Left renal pelvis (tissue), 4 donors: ENCODE data around the gene TBL1XR1. TPM values are rescaled to one million over a fixed set of nuclear protein-coding genes. Genes with fewer than 3 reads are reported as not detected.

Source experiments
- DNase-seq, 4 donors: peaks; one replicate each; pipeline ENCODE4 v3.0.0-alpha.2; 2013; ENCODE audit warnings: low read depth in 4 of 4, low spot score in 3 of 4
- polyA plus RNA-seq, 4 donors: library from polyadenylated mRNA; unstranded; fragments of 120-200 nt; gene quantifications; one replicate each; pipeline ENCODE4 v1.2.1, GENCODE V29; 2013; ENCODE audit not compliant: insufficient read length in 4 of 4

The TBL1XR1 gene
- polyA plus RNA-seq, 4 donors: 100 to 160 (median 147) TPM

- DNase-seq: no peak
Observed at GRCh38 chr3:177071496-177072156, 125.7 kb downstream of the TBL1XR1 start.

DNA sequence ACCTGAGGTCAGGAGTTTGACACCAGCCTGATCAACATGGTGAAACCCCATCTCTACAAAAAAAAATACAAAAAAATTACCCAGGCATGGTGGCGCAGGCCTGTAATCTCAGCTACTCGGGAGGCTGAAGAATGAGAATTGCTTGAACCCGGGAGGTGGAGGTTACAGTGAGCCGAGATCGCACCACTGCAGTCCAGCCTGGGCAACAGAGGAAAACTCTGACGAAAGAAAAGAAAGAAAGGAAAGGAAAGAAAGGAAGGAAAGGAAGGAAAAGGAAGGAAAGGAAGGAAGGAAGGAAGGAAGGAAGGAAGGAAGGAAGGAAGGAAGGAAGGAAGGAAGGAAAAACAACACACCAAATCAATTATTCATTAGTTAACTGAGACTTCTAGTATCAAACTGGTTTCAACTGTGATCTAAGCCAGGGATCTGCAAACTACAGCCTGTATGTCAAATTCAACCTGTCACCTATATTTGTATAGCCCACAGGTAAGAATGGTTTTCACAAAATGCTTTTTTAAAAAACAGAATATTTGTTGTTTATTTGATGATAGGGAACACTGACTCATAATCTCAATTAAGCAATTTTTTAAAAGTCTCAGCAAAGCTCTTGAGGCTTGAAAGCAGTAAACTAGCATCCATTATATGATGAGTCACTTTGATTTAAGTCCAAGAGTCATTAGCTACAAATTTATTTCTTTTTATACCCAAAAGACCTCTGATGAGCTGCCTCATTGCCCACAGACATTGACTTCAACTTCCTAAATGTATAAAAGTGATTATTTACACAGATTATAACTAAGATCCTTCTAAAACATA, 127.6 kb downstream of the TBL1XR1 start:
- no peak for DNase-seq

DNA sequence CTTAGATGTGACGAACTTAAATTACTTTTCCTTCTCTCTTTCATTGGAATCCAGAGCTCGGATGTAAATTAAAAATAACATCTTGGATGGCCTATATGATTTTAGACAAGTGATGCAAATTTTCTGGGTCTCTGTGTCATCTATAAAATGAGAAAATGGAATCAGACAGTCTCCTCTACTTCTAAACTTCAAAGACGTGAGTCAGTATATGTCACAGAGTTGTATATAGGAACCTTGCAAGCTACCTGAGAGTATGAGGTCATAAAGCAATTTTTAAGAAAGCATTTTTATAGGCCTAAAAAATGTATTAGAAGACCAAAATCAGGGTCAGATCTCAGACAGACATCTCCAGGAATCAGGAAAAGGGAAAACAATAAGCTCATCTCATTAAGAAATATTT, 128.3 kb downstream of the TBL1XR1 start:
- no peak for DNase-seq

DNA sequence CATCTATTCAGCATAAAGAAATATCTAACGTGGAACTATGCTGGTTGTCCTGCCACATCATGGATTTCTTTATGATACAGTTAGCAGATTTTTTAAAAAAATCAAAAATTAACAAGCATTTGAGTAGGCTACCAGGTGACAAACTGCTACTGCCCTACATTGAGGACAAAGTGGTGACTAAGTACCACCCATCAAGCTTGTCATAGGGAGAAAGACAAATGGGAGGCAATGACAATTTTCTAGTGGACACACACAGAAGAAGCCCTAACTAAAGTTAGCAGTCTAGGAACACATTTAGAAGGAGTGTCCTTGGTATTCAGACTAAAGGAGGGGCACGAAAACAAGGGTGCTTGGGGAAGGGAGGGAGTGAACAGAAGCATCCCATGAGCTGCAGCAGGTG, 131.2 kb downstream of the TBL1XR1 start:
- DNase-seq: no peak

- DNase-seq: no peak
Observed at GRCh38 chr3:177065285-177066033, 131.8 kb downstream of the TBL1XR1 start.

GRCh38 chr3:177062052-177062732, 135.1 kb downstream of the TBL1XR1 start:
- DNase-seq: no peak

- no peak for DNase-seq
Observed at GRCh38 chr3:177061369-177061768, 135.9 kb downstream of the TBL1XR1 start.

DNA sequence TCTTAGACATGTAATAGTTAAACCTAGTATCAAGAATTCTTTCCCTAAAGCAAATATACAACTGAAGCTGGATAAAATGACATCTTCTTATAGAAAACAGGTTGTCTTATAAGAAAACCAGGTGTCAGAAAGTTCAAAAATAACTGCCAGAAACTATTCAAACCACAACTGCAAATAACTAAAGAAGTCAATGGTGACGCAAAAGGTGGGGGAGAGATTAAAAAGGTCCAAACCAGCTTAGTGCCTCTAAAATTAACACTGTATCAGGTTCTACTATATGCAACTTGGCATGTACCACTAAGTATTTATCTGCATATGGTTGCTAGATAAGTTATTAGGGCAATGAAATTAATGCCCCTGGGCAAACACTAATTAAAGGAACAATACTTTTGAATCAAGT, 136.8 kb downstream of the TBL1XR1 start:
- DNase-seq: no peak

- no peak for DNase-seq
Observed at GRCh38 chr3:177058648-177059047, 138.6 kb downstream of the TBL1XR1 start.

- DNase-seq: no peak
Observed at GRCh38 chr3:177057768-177058167, 139.5 kb downstream of the TBL1XR1 start.

DNA sequence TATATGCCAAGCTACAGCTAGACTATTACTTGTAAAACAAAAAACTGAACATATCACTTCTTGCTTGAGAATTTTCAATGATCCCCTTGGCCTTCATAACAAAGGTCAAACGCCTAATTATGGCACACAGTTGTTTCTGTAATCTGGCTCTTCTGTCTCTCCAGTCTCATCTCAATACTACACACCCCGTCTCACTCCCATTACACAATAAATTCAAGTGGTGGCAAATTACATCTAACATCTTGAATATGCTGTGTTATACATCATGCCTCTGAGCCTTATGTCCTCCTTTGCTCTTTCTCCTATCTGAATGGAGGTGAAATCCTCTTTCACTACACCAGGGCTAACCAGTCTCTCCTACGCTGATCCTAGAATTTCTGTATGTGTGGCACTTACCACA, 140.4 kb downstream of the TBL1XR1 start:
- DNase-seq: no peak

- no peak for DNase-seq
Observed at GRCh38 chr3:177055605-177056571, 141.4 kb downstream of the TBL1XR1 start.

DNA sequence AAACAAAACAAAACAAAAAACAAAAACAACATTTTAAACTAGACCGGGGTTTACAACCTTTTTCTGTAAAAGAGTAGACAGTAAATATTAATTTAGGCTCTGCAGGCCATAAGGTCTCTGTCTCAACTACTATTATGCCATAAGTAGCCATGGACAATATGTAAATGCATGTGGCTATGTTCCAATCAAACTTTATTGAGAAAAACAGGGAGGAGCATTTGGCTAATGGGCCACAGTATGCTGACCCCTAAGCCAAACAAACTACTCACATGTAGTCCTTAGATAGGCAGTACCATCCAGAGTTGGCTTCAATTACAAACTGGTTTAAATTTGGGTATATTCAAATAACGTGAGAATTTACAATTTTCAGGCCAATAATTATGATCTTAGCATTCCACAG, 144.2 kb downstream of the TBL1XR1 start:
- DNase-seq: no peak

DNA sequence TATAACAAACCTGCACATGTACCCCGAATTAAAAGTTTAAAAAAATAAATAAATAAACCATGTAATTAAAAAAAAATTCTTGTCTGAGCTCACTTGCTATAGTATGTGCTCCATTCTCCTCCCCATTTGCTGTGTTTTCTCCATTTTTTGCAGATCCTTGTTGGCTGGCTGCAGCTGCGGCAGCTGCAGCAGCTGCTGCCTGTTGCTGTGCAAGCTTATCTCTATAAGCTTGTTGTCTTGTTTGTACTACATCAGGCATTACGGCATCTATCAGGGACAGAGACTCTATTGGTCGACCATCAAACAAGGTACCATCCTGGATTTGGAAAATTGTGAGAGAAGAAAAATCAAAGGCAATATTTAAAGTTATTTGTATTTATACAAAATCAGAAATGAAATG, 145.9 kb downstream of the TBL1XR1 start:
- DNase-seq: no peak

GRCh38 chr3:177050501-177051237, 146.6 kb downstream of the TBL1XR1 start:
- DNase-seq: peak in 1 of 4 donors; percentile 32

DNA sequence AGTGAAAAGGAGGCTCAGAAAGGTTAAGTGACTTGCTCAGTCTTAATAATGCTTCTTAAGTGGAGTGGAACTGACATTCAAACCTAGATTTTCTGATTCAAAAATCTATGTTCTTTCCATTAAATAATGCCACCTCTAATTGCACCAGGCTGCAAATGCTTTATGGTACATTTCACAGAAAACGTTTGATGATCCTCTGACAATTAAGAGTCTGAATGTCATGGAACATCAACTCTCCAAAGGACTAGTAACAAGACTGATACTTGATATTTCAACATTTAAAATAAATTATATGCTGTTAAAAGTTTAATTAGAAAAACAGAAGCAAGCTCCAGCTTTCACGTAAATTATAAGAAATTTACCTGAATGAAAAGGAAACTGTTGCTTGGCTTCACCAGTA, 151.5 kb downstream of the TBL1XR1 start:
- DNase-seq: no peak

- DNase-seq: no peak
Observed at GRCh38 chr3:177045222-177045621, 152.1 kb downstream of the TBL1XR1 start.

- no peak for DNase-seq
Observed at GRCh38 chr3:177041730-177042551, 155.3 kb downstream of the TBL1XR1 start.
